OCI-M2 (cell line): ENCODE data around the gene CLRN2.

Source experiments
- DNase-seq: peaks from one replicate; lab custom pipeline; 2025; ENCODE audit not compliant: unreplicated experiment; lab: John Stamatoyannopoulos, UW

The CLRN2 gene, protein sequence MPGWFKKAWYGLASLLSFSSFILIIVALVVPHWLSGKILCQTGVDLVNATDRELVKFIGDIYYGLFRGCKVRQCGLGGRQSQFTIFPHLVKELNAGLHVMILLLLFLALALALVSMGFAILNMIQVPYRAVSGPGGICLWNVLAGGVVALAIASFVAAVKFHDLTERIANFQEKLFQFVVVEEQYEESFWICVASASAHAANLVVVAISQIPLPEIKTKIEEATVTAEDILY

DNA sequence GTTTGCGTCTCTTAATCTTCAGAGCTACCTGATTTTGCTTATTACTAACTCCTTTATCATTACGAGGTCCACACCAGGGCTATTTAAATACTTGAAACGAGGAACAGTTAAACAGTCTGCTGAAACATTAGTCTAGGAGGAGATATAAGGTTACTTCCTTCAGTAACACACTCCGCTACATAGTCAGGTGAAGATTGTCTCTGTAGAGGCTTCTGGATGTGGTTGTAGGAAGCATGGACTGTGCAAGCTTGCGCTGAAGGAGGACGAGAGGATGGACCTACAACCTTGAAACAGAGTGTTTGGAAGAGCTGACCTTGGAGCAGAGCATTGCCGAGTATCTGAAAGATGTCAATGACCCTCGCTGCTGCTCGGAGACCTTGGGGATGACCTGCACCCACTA lies at the start of gene CLRN2:
TSS of gene CLRN2 (plus strand) at position 301 of the 400 bp plus-strand sequence. CDS start 102 bp downstream, outside the sequence.
- no peak for DNase-seq

GRCh38 chr4:17468619-17469221 lies 46.2 kb upstream of the CLRN2 start:
- no peak for DNase-seq

GRCh38 chr4:17469931-17470674 lies 44.9 kb upstream of the CLRN2 start:
- no peak for DNase-seq

DNA sequence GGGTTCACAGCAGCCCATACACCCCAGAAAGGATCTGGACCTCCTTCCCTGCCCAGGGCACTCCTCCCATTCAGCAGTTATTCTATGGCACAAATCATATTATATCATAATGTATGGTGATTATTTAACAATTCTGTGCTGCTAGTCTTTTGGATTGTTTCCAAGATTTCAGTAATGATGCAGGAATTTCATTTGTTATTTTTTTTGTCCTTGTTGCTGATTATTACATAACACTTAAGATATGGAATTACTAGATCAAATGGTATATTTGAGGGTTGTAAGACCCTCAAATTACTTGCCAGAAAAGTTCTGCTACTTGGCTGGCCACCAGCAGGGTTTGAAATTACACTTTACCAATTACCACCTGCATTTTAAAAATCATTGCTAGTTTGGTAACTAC lies 39.5 kb upstream of the CLRN2 start:
- DNase-seq: no peak

- no peak for DNase-seq
Observed at GRCh38 chr4:17476853-17477252, 38.1 kb upstream of the CLRN2 start.

- DNase-seq: no peak
Observed at GRCh38 chr4:17477774-17478472, 37.0 kb upstream of the CLRN2 start.

GRCh38 chr4:17480210-17480927 lies 34.6 kb upstream of the CLRN2 start:
- DNase-seq: no peak

DNA sequence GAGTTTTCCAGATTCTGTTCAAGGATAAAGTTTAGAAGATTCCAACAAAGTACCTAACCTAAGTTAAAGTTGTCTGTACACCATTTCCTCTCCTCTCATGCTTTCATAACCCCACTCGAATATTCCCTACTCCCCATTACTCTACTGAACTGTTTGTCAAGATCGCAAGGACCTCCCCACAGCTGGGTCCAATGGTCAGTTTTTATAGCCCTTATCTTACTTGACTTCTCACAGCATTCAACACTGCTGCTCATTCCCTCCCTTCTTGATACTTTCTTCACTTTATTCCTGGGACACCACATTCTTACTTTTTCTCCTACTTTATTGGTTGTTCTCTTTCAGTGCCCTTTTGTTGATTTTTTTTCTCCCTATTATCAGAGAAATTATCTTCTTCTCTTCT lies 34.0 kb upstream of the CLRN2 start:
- no peak for DNase-seq

DNA sequence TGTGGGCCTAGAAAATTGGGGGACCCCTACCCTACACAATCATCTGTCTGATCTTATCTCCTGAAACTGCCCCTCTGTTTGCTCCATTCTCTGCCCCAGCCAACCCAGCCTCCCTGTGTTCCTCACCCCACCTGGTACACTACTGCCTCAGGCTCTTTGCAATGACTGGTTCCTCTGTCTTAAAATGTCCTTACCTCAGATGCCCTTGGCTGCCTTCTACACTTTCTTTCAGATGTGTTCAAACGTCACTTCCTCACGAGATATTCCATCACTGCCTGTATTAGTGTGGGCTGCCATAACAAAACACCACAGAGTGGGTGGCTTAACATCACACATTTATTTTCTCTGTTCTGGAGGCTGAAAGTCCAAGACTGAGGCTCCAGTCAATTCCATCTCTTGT lies 32.2 kb upstream of the CLRN2 start:
- no peak for DNase-seq

DNA sequence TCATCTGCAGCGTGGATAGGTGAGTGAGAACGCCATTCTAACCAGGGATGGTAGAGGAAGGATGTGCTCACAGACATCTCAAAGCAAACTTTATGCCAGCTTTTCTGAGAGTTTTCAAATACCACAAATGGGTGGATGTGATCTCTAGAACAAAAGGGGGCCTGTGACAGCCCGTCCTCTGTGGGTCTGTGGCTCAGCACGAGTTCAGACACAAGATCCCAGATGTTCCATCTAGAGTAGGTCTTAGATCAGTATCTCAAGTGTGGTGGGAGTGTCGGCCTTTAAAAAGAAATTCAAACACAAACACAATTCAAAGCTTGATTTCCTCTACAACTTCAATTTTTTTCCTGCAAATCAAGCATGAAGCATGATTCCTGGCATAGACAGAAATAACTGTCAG lies 25.8 kb upstream of the CLRN2 start:
- no peak for DNase-seq

GRCh38 chr4:17489721-17490120 lies 25.2 kb upstream of the CLRN2 start:
- DNase-seq: no peak

- DNase-seq: no peak
Observed at GRCh38 chr4:17490575-17491059, 24.3 kb upstream of the CLRN2 start.

GRCh38 chr4:17491196-17491595 lies 23.8 kb upstream of the CLRN2 start:
- DNase-seq: no peak

DNA sequence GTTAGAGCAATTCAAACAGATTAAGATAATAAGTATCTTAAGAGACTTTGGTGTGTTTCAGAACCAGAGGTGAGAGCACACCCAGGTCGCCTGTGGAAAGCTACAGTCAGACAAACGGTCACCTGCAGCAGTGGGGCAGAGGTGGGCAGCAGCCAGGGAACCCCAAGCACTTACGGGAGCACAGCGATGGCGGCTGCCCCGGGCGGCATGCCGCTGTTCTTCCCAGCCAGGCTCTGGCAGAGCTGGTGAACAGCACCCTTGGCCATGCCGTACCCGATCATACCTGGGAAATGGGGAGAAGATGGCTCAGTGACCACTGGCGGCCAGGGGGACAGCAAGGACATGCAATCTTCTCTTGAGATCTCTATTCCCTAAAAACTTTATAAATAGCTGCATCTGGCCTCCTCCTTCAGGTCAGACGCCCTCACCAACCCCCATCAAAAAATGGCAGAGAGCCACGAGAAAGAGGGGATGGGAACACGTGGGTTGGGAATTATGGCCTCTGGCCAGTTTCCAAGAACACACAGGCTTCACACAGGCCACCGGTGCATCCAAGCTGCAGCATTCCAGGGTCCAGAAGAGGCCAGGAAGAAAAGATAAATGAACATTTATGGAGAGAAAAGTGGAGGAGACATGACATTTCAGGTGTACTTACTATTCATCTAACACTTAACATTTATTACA lies 22.8 kb upstream of the CLRN2 start:
- DNase-seq: no peak

GRCh38 chr4:17492876-17493275 lies 22.1 kb upstream of the CLRN2 start:
- no peak for DNase-seq

GRCh38 chr4:17493619-17494018 lies 21.3 kb upstream of the CLRN2 start:
- no peak for DNase-seq

DNA sequence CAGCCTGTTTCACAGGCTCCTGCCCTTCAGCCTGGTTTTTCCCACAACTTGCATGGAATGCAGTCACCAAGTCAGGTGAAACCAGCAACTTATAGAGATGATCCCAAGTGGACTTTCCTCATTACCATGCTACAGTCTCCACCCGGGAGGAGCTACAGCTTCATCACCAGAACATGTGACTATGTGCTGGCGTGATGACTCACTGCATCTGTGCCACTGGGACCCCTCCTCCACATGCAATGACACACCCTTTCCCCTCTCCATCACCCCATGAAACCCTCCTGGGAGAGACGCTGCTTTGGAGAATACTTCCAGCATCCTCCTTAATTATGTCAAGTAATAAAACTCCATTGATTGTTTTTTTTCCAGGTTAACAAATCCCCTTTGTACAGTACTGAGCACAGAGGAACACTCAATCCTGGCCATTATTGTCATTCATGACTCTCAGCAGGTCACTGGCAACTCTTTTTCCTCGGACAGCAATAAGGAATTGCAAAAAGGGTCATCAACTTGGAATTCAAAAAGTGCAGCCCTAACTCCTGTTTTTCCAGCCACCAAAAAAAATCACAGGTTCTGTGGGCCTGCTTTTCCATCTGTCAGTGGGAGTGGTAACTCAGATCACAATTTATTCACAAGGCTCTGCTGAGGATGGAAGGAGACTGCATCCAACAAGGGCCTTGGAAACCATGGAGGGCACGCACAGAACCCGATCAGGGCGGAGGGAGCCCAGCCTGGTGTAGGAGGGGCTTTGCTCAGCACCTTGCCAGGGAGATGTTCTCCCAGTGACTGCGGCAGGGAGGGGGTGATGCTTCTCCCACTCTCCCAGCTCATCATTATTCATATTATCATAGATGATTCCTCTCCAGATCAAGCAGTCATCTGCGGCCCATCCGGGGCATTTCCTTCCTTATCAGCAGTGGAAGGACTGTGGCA lies 20.4 kb upstream of the CLRN2 start:
- DNase-seq: no peak

DNA sequence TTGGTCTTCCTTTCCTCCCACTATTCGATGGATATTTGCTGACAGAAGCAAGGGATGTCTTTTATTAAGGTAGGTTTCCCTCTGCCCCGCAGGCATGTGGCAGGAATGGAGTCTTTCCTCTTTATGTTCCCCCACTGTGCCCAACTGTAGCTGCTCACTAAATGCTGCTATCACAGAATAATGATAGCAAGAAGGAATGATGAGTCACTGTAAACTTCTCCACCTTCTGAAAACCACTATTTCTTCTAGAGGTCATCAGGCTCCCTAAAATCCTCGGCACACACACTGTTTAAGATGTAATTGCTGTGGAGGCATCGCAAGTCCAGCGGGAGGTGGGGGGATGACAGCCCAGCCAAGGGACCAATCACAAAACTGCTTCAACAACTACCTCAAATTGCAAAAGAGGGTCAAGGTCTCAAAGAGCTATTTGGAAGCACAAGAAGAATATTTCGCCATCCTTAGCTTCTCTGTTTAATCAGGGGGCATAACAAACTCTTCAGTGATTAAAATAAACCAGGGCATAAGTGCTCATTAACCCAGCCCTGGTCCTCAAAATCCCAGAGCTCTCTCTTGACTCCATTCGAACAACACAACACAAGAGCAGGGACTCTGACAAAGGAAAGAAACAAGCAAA lies 17.0 kb upstream of the CLRN2 start:
- DNase-seq: no peak

DNA sequence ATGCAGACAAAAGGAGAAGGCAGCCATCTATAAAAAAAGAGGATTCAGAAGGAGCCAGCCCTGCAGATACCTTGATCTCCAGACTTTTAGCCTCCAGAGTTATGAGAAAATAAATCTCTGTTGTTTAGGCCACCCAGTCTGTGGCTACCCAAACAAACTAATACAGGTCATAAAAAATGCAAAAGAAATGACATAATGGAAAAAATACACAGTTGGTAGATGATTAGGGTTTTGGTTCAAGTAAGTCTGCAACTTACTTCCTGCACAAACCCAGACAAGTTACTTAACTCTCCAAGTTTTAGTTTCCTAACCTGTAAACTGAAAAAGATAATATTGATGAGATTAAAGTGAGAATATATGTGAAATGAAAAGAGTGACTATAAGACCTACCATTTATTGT lies 14.4 kb upstream of the CLRN2 start:
- DNase-seq: no peak
